AG09319 (cell line): ENCODE results near the gene LRRC42.
"Not testable (repeated sequence)": the region's sequence is repeated elsewhere in the genome, so short reads cannot be mapped to it uniquely, and the experiment has no call there.

Source experiments
- DNase-seq: peaks from one replicate; pipeline ENCODE4 v3.0.0-alpha.2; 2010; ENCODE audit warnings: low read depth; ENCODE audit errors: extremely low read depth
- CTCF ChIP-seq: IDR thresholded peaks from 2 replicates; pipeline ENCODE4 v1.5.1; 2011; ENCODE audit warnings: low read depth, mild to moderate bottlenecking, inconsistent platforms, low read length, moderate library complexity

LRRC42 gene

DNA sequence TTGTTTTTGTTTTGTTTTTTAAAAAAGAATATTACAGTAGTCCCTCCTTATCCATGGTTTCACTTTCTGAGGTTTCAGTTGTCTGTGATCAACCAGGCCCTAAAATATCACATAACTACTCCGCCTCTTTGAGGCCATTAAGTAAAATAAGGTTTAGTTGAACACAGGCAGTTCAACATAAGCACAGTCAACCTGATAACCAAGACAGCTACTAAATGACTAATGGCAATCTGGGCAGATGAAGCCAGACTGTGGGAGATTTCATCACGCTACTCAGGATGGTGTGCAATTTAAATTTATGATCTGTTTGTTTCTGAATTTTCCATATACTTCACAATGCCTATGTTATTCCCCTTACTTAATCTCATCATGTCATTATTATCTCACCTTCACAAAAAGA lies 41.7 kb downstream of the LRRC42 start:
- TF ChIP-seq CTCF: no peak
- DNase-seq: no peak

DNA sequence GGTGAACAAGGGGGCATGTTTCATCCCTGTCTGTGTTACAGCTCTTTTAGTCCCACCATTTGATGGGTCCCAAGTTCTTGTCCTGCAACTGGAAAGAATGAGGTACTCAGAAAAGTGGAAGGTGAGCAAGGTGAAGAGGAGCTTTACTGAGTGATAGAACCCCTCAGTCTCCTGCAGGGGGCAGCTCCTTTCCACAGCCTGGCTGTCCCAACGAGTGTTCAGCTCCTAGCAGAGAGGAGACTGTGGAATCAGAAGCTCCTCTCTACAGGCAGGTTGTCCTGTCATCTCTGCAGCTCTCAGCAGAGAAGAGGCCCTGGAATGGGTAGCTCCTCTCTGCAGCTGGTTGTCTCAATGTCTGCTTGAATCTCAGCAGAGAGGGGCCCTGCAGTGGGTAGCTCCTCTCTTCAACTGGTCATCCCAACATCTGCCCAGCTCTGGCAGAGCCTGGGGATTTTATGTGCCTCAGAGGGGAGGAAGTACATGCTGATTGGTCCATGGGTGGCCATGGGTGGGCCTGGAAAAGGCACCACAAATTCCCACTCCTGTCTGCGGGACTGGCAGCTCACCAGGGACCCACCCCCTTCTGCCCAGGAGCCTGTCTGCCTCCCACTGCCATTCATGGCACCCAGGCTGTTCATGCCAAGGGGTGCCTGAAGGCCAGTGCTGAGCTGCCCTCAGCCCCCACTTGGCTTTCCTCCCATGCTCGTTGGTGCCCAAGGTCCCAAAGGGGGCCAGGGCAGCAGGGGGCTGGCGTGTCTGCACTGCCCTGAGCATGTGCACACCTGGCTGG lies 46.1 kb downstream of the LRRC42 start:
- DNase-seq: no peak

DNA sequence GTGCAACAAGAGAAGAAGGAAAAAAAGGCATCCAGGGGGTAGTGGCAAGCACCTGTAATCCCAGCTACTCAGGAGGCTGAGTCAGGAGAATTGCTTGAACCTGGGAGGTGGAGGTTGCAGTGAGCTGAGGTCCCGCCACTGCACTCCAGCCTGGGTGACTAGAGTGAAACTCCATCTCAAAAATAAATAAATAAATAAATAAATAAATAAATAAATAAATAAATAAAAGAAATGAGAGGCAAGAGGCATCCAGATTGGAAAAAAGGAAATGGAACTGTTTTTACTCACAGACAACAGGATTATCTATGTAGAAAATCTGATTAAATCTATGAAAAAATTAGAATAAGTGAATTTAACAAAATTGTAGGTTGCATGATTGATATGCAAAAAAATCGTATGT lies 48.4 kb downstream of the LRRC42 start:
- not testable (repeated sequence) for DNase-seq

More for the DNA sequence above, 46.1 kb downstream of the LRRC42 start:
- no peak; the same call in none of the 2 replicates for TF ChIP-seq CTCF

GRCh38 chr1:53995683-53996082 lies 49.5 kb downstream of the LRRC42 start:
- DNase-seq: no peak
- TF ChIP-seq CTCF: no peak

- no peak for TF ChIP-seq CTCF
- no peak for DNase-seq
Measured at GRCh38 chr1:53998223-53998622, 52.1 kb downstream of the LRRC42 start.

DNA sequence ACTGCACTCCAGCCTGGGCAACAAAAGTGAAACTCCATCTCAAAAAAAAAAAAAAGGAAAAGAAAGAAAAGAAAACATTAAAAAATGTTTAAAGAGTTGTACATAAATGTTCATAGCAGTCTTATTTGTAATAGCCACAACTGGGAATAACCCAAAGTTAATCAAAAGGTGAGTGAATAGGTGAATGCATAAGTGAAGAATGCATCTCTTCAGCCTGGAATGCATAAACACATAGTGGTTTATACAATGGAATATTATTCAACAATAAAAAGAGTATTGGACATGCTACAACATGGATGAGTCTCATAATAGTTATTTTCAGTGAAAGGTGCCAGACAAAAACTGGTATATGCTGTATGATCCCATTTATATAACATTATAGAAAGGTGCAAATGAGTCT lies 53.8 kb downstream of the LRRC42 start:
- no peak for TF ChIP-seq CTCF
- no peak for DNase-seq

- no peak for DNase-seq
- TF ChIP-seq CTCF: no peak
Measured at GRCh38 chr1:54001591-54001990, 55.4 kb downstream of the LRRC42 start.
